Myocyte (in vitro differentiated cells): ENCODE measurements around the gene FAM186B. TPM values are rescaled to one million over a fixed set of nuclear protein-coding genes. Genes with fewer than 3 reads are reported as not detected.
"Not testable (repeated sequence)": the region's sequence is repeated elsewhere in the genome, so short reads cannot be mapped to it uniquely, and the experiment has no call there.

Experiments used
- DNase-seq: peaks from one replicate; pipeline ENCODE4 v3.0.0-alpha.2; 2012; ENCODE audit warnings: low read depth
- polyA plus RNA-seq: library from polyadenylated mRNA; unstranded; fragments of >200 nt; gene quantifications from one replicate; pipeline ENCODE4 v1.2.1, GENCODE V29; 2012; ENCODE audit warnings: missing spikeins
- total RNA-seq: library from RNA; depleted of rRNA; stranded (reverse); fragments of >200 nt; gene quantifications from 2 replicates; pipeline ENCODE4 v1.2.3, GENCODE V29; 2014

Gene FAM186B, protein sequence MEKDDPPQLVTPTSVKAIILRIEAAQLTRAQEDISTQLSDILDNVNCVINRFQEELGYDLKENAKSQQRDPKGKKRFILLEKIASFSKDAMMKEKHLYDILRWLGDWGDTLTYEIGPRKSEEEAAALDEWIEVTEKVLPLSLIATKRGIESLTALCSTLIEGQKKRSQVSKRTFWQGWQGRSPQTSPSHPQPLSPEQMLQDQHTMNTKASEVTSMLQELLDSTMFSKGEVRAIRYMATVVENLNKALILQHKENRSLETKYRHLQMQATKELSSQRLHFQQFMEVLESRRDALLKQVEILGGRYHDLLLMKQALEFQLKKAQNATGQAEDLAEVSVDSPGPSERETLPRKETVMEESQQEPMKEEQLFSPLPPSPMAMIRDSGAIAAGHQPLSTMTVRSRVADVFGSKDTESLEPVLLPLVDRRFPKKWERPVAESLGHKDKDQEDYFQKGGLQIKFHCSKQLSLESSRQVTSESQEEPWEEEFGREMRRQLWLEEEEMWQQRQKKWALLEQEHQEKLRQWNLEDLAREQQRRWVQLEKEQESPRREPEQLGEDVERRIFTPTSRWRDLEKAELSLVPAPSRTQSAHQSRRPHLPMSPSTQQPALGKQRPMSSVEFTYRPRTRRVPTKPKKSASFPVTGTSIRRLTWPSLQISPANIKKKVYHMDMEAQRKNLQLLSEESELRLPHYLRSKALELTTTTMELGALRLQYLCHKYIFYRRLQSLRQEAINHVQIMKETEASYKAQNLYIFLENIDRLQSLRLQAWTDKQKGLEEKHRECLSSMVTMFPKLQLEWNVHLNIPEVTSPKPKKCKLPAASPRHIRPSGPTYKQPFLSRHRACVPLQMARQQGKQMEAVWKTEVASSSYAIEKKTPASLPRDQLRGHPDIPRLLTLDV
- total RNA-seq, result 0.10 and 0.27 TPM in 2 replicates
- polyA plus RNA-seq, result 0.79 TPM

DNA sequence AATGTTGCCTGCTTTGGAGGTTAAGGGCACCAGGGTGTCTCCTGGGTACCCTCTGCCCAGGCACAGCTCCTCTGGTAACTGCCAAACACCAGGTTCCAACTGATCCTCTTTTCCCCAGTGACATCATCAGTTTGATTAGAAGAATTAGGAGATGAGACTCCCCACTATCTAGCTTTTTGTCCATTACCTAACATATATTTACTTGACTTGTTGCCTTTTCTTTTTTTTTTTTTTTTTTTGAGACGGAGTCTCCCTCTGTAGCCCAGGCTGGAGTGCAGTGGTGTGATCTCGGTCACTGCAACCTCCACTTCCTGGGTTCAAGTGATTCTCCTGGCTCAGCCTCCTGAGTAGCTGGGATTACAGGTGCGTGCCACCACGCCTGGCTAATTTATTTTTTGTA lies at the start of gene FAM186B:
Gene FAM186B (minus strand): TSS at position 101 of the 400 bp plus-strand sequence. CDS start 162 bp downstream, outside the sequence.
- DNase-seq, result not testable (repeated sequence)

DNA sequence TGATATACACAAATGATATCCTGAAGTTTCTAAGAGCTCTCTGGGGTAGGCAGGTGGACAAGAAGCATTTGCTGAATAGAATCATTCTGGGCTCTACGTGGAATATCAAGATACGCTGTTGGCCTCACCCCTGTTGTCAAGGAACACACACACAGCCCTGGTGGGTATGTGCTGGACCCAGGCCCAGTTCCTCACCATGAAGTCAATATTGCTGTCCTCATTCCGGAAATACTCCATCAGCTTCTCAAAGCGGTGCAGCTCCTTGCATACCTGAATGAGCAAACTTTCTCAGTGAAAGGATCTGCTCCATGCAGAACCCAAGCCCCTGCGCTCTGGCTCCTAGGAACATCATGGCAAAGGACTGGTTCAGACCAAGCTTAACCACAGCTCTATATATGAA lies 49.3 kb upstream of the FAM186B start:
- DNase-seq, result no peak

DNA sequence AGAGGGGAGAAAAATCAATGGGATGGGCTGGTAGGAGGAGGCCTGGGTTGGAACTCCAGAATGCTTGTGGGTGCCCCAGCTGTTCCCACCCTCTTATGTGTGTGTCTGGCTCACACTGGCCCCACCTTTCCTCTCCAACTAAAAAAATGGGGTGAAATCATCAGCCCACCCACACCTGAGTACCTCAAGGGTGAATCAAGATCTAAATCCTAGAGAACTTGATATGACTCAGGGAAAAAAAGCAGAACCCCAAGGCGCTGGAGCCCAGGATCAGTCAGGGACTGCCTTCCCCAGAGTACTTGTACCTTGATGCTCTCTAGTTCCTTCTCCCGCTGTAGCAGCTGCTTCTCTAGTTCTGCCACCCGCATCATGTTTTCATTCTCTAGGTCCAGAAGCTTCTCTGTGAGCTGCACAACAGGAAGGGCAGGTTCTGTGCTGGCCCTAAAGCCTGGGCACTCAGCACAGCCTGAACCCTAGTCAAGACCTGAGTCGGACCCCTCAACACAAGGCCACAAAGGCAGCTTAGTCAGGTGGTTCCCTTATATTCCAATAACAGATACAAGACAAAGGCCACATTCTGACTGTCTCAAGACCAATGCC lies 47.6 kb upstream of the FAM186B start:
- no peak for DNase-seq

DNA sequence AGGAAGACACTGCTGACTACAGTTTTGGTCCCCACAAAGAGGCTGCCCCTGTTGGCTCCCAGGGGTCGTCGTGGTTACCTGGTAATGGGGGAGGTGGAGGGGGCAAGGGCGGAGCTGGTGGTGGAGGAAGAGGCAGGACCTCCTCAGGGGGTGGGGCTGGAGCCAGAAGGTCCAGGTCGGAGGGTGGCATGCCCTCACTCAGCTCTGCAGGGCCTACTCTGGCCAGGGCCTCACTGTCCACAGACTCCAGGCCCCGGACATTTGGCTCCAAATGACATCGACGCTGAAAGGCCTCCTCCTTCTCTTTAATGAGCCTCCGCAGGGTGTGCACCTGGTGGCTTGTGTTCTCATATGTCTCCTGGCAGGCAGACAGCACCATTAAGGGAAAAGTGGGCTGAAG lies 46.4 kb upstream of the FAM186B start:
- DNase-seq, result no peak

DNA sequence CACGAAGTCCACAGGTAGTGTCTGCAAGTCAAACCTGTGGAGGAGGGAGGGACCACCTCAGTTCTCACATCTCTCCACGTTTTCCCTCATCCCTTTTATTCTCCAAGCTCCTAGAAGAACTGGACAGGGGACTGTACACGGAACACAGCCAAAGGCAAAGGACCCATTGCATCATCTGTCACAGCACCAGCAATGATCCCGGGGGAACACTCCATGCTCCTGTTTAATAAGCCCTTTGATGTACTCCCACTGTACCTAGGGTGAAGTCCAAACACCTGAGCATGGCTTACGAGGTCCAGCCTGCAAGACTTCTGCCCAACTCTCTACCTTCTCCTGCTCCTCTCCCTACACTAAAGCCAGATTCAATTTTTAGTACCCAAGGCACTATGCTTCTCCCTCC lies 44.5 kb upstream of the FAM186B start:
- DNase-seq, result no peak

DNA sequence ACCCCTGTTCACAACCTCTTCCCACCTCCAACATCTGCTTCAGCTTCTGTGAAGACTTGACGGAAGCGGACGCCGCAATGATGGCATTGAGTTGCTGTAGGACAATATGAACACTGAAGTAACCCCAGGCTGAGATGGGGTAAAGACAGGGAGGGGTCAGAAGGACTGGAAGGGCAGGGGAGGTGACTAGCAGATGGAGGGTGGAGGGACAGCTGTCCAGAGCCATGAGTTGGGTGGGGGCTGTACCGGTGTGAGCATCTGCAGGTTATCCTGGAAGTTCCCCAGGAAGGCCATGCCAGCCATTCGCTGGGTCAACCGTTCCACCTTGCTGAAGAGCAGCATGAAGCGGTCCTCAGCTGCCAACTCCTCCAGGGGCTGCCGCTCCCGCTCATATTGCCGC lies 44.0 kb upstream of the FAM186B start:
- no peak for DNase-seq

DNA sequence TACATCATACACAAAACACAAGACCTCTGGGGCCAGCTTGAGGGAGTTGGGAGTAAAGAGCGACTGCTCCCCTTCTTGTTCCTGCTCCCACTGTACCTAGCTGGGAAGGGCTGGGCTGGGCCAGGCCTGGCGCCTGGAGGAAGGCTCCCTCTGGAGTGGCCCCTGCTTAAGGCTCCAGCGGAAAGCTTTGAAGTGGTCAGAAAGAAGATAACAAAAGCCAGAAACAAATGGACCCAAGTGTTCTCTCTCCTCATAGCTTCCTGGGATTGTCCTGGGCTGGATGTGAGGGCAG lies 43.2 kb upstream of the FAM186B start:
- no peak for DNase-seq

DNA sequence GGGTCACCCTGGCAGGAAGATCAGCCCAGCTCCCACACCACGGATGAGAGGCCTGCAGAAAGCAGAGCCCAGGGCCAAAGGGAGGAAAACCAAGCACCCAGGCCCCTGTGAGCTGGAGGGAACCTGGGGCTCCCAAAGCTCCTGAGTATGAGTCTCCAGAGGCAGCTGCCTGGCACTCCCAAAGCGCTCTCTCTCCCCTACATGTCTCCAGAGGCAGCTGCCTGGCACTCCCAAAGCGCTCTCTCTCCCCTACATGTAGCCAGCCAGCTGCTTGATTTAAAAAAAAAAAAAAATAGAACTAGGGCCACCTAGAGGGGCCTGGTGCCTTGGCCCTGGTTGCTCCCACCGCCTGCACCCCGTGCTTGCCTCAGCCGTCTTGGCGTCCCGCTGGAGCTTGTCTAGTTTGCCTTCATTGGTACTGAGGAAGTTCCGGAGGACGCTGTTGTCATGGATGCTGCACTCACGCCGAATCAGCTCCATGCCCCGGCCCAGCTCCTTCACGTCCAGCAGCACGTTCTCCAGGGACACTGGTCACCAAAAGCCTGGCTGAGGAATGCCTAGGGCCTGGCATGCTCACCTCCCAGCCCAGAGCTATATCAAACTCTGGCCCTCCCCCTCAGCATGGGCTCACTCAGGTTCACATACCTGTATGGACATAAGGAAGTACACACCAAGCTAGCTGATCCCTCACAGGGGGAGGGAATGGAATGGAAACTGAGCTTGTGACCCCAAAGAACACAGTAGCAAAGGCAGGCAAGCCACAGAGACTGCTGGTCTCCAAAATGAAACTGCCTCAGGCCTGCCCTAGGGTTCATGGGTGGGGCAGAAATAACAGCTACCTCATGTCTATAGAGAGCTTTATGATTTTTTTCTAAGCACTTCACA lies 42.6 kb upstream of the FAM186B start:
- peak; percentile 57 for DNase-seq

DNA sequence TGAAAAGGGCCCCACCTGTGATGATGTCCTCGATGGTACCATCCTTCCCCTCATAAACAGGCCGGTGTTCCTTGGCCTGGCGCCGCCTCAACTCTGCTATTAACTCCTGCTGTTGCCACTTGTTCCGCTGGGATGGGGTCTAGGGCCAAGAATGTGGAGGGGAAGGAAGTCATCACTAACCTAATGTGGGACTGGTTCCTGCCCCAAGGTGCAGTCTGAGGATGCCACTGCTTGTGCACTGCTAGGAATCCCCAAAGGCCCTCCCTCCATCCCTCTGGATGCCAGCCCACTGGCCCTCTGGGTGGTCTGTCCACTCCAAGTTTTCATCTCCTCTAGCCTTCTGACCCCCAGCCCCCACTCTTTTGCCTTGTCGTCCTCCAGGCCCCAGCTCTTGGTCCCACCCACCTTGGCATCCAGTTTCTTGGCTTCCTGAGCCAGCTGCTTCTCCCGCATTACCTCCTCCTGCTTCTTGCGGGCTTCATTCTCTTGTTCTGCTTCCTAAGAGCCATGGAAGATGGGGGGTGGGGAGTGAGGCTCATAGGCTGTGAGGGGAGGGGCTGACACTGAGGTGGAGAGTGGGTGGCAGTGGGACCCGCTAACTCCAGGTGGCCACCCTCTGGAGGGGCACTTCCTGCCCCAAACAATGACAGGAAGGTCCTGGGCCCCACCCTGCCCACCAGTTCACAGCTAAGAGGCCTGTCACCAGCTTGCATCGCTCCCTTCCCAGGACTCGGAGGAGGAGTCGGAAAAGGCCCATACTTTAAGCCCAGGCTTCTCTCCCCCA lies 41.6 kb upstream of the FAM186B start:
- DNase-seq, result no peak

DNA sequence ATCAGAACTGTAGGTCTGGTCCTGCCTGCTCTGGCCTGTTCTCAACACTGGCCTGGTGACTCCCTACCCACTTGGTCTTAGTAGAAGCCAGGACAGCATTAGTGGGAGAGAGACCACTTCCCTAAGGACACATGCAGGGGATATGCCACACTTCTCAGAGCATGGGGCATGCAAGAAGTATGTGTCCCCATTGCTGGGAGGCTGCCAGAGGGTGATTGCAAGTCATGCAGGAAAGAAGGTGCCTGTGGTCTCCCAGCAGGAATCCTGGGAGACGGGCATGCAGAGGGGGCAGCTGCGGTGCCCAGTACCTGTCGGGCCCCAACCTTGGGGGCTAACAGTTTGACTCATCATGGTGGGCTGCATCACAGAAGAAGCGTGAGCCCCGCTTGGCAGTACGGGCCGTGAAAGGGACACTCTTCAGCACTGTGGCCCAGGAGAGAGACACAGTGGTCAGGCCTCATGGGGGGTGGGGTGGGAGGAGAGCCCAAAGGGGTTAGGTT lies 40.9 kb upstream of the FAM186B start:
- no peak for DNase-seq

DNA sequence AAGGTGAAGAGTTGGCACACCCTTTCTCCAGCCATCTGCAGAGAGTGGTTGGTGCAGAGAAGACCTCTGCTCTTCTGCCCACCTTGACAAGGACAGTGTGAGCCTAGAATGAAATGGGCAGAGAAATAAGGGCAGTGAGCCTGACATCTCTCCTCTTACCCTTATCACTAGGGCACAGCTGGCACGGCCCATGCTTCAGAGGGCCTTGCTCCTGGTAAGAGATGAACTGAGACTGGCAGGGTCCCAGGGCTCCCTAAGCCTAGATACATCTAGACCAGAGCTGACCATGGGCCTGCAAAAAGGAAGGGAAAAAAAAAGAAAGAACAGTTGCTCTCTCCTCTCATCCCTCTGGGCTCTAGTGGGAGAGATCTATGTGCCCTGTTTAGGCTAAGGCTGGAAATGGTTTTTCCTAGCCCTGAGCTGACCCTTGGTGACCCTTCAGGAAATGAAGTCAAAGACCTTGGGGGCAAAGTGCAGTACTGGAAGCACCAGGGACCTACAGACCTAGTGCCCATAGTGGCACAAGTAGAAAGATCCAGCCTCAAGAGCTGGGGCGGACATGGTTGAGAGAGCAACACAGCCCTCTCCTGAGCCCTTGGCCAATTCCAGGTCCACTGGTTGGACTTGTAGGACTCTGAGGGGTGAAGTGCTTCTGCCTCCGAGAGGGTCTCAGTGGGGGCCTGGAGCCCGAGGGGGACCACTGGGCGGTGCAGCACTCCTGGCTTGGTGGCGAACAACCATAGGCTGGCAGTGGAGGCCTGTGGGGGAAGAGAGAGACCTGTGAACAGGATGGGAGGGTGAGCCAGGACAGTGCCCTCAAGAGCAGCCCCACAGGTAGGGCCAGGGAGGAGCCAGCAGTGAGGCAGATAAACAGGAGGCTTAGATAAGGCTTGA lies 40.0 kb upstream of the FAM186B start:
- DNase-seq, result no peak

DNA sequence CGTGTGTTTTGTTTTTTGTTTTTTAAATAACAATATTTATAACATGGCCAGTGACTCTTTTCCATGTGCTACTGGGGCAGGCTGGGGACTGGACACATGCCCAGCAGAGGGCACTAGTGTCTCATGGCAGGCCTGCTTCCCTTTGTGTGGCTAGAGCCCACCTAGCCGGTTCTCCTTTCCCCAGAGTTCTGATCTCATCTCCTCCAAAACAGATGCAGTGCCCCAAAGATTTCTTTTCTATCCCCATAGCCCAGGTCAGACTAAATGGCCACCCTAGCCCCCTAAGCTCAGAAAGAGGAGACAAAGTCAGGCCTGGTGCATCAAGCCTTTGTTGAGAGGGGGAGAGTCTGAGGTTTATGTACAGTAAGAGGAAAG lies 39.2 kb upstream of the FAM186B start:
- peak; percentile 83 for DNase-seq

DNA sequence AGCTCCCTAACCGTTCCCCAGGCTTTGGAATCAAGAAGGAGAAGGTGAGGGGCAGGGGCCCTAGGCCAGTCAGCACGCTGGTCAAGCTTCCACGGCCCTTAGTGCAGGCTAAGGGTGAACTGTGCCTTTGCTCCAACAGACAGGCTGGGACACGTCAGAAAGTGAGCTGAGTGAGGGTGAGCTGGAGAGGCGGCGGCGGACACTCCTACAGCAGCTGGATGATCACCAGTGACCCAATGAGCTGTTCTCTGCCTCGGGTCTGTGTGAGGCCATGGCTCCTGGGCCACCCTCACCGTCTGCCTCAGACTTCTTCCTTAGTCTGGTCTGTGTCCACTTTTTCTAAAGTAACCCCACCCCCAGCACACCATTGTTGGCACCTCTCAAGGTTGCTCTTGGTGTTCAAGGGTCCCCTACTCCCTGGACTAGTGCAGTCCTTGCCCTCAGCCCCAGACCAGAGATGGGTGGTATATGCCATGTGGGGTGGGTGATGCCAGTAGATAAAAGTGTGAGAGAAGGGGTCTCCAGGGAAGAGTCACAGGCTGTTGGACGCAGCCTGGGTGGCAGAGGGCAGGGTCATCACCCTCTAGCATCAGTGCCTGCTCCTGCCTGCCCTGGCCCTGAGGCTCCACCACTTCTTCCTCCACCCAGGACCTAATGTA lies 38.7 kb upstream of the FAM186B start:
- DNase-seq, result no peak

DNA sequence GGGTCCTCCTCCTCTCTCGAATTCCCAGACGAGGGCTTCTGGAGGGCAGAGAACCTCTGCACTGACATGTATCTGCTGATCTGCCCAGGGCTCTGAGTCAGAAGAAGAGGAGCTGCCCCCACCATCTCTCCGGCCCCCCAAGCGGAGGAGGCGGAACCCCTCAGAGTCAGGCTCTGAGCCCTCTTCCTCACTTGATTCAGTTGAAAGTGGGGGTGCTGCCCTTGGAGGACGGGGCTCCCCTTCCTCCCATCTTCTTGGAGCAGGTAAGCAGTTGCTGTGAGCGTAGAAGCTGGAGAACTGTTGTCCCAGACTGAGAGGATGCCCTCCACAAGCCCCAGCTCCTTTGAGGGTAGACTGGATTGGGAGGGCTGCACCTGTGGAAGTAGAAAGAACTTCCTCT lies 37.7 kb upstream of the FAM186B start:
- no peak for DNase-seq

DNA sequence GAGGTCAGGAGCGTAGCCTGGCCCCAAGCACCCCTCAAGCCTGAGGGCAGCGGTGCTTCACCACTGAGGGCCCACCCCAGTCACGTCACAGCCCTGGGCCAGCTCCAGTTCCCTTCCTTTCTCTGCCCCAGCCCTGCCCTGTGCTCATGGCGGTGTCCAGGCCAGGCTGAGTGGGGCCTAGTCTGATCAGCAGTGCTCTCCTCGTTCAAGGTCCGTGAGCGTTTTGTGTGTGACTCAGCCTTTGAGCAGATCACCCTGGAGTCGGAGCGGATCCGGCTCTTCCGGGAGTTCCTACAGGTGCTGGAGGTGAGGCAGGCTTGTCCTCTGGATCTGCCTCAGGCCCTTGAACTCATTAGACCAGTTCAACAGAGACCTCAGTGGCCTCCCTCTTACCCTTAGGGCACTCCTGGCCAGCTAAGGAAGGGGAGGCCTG lies 36.9 kb upstream of the FAM186B start:
- no peak for DNase-seq

DNA sequence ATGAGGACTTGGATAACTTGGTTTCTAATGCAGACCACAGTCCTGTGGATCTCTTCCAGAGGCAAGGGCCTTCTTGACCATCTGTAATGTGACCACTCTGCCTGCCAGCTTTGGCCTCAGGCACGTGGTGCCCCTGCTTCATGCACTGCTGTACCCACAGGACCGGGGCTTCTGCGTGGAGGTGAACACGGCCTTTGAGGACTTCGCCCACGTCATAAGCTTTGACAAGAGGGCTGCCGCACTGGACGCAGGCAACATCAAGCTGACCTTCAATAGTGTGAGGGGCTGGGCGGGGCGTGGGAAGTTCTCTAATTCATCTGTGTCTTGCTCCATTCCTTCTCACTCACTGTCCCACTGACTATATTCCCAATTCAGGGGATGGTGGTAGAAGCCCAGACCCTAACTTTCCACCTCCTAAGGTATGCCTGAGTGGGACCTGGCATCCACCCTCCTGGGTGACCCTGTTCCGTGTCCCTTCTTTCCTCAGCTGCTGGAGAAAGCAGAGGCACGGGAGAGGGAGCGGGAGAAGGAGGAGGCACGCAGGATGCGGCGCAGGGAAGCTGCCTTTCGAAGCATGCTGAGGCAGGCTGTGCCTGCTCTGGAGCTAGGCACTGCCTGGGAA lies 36.4 kb upstream of the FAM186B start:
- no peak for DNase-seq

DNA sequence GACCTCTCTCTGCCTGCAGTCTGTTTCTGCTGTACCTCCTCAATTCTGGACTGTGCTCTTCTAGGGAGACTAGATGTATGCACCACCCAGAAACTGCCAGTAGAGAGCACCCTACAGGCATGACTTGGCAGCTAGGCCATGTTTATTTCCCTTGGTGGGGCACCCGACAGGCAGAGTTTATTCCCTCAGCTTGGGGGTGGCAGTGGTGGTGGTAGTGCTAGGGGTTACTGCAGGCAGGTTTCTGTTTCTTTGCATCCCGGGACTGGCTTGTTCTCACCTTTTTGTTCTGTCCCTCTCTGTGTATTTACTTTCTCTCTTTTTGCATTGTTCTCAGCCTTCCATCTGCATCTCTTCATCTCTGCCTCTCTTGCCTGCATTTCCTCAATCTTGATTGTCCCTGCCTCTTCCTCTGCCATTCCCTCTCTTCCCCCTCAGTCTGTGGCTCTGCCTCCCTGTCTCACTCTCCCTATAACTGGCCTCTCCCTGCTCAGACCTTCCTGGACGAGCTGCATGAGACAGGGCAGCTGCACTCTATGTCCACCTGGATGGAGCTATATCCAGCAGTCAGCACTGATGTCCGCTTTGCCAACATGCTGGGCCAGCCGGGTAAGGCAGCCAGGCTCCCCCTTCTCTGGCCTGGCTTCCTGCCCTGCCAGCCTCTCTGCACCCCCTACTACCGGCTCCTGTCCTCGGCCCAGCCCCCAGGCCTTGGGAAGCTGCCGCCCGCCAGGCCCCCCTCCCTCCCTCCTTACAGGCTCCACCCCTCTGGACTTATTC lies 31.7 kb upstream of the FAM186B start:
- DNase-seq, result peak; percentile 71
